Activated CD8-positive, alpha-beta memory T cell treated with anti-CD3 and anti-CD28 coated beads for 4 hours (primary cell): ENCODE results near the gene ZFAND3.

Experiments used
- DNase-seq, 2 donors: peaks; one replicate each; pipeline ENCODE4 v3.0.0-alpha.2; 2020; ENCODE audit warnings: low read depth in 2 of 2

ZFAND3 gene

GRCh38 chr6:38134704-38135088 is 315.2 kb downstream of the ZFAND3 start:
- DNase-seq = no peak

DNA sequence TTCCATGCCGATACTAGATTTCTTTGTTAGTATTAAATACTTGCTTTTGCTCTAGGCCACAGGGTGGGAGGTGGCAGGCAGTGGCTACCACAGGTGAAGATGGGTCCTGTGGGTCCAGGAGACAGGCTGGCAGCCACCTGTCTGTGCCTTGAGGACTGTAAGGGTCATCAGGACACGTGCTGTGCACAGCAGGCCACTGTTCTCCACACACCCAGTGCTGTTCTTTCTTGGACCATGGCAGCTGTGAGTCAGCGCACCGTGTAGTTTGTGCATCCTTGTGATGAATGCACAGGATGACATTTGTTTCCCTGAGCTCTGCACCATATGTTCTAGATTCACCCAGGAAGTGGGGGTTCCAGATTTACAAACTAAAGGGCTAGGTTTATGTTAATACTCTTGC is 317.0 kb downstream of the ZFAND3 start:
- no peak for DNase-seq

- DNase-seq = no peak
These were observed 318.2 kb downstream of the ZFAND3 start for GRCh38 chr6:38137608-38138265.

DNA sequence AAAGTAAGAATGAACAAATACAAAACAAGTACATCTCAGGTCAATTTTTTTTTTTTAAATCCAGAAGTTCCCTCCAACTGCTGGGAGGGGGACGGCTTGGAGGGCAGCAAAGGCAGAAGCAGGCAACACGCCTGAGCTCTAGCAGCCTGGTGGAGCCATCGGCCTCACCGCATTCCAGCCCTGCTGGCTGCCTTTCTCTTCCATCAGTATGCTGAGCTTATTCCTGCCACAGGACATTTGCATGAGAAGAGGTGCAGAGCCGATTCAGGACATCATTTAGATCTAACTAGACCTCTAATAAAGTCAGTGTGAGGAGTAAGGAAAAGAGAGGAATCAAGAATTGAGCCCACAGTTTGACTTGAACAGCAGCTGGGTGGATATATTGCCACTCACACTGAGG is 318.8 kb downstream of the ZFAND3 start:
- no peak for DNase-seq

DNA sequence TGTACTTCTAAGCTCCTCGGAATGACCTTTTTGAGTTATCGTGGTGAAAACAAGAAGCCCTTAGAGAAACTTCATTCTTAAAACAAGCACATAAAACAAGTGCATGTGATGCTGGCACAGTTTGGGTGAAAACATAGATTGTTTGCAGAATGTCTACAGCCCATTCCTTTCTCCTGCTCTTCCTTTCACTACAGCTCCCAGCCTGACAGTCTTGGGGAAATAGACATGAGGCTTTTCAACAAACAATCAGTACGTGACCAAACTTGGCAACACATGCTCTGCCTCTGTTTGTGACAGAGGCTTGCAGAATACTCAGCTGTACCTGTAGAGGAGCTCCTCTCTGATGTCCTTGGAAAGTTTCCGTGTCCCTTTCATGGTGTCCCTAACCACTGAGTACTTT is 321.6 kb downstream of the ZFAND3 start:
- no peak for DNase-seq

DNA sequence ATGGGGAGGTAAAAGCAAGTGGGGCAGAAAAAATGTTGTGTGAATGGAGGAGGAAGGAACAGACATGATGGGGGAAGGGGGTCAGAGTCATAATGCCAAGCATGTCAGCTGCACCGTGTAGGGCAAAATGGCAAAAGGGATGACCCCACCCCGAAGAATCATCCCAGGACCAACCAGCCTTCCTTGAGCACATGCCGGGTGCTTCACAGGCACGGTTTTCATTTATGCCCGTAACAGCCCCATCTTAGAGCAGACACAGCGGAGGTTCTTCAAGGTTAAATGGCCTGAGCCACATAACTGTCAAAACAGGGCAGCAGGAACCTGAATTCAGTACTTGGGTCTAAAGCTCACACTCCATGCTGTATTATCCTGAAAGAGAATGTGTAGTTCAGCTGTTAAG is 322.2 kb downstream of the ZFAND3 start:
- no peak for DNase-seq

DNA sequence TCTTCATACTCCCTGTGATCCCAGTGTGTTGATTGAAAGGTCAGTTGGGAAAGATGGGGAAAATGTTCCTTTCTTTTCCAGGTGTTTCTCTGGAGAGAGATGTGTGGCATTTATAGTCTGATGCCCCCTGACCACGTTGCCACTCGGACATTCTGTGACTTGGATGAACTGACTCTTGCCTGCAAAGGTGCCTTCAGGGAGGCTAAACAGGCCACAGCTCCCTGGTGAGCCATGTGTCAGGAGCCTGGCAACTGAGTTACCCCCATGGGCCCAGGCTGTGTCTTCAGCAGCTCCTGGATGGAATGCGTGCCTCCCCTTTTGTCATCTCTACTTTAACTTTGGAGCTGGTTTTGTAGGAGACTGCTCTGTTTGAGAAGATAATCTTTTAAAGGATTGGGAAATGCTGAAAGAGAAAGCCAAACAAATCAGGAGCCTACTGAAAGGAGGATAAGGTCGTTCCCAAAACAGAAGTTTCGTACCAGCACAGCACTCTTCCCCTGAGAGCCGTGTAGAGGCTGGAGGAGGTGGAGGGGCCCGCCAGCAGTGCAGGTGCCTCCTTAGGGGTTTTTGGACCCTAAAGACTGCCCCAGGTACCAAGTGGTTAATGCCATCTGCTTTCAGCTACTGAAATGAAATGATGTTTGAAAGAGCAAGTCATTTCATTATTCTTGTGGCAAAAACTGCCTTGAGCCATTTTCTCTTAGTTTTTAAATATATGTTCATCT is 322.8 kb downstream of the ZFAND3 start:
- DNase-seq = no peak

GRCh38 chr6:38143191-38144150 is 323.9 kb downstream of the ZFAND3 start:
- DNase-seq = no peak

DNA sequence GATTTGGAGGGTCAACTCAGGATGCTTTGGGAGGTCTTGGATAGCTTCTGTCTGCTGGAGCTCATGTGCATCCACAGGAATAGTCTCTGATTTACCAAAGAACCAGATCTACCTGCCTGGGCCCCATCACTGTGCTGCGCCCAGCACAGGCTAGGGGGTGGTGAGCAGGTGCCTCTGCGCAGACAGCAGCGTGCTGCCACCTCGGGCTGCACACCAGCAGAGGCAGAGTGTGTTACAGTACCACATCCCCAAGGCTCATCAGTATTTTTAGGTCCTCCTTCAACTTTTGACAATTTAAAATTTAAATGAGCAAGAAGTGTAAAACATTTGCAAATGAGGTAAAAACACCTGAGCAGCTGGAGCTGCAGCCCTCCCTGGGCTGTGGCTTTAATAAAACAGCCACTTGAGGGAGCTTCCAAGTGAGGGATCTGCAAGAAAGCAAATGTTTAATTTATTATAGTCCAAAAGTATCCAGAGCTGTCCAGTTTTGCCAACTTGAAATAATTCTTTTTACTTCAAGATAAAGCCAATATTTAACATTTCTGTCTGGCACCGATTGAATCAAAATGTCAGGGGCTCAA is 324.9 kb downstream of the ZFAND3 start:
- no peak for DNase-seq

DNA sequence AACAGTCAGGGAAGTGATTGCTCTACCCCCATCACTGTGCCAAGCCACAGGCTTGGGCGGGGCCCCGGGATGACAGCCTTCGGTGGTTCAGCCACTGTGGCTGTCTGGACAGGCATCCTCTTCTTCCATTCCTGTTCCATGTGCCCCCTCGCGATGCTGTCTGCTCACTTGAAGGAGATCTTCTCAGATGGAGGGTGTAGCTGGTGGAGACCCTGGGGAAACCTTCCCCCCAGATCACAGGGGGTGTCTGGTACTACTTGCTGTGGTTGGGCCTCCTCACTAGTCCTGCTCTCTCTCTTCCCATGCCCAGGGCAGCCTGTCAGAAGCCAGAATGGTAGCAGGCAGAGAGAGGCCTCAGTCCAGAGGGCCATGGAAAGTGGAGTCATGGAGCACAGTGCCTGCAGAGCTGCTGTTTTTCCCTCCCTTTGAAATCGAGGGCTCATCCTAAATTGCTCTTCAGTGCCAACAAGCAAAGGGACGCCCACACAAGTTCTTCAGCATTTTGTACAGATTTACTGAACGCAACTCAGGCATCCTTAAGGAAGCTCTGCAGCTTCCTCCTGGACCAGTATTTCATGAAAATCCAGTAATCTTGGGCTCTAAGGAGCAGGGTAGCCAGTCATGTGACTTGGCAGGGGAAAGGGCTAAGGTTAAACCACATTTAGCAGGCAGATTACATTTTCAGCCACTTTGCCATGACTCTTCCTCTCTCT is 326.6 kb downstream of the ZFAND3 start:
- DNase-seq = no peak

DNA sequence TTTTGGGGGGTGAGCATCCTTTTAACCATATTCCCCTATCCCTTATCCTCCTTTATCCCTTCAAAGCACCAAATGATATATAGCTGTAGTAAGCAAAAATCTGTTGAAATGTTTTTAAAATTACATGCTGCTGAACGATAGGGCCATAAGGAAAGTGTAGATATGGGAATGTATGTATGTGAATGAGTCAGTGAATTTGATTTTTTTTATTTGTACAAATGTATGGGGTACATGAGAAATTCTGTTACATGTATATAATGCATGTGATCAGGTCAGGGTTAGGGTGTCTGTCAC is 327.2 kb downstream of the ZFAND3 start:
- DNase-seq = no peak

- no peak for DNase-seq
These were observed 329.1 kb downstream of the ZFAND3 start for GRCh38 chr6:38148606-38149005.

GRCh38 chr6:38149531-38149930 is 330.0 kb downstream of the ZFAND3 start:
- no peak for DNase-seq

GRCh38 chr6:38150021-38150420 is 330.5 kb downstream of the ZFAND3 start:
- no peak for DNase-seq

- no peak for DNase-seq
These were observed 331.3 kb downstream of the ZFAND3 start for GRCh38 chr6:38150681-38151296.

GRCh38 chr6:38151580-38152500 is 332.3 kb downstream of the ZFAND3 start:
- no peak for DNase-seq

- DNase-seq = no peak
These were observed 333.1 kb downstream of the ZFAND3 start for GRCh38 chr6:38152620-38153019.

DNA sequence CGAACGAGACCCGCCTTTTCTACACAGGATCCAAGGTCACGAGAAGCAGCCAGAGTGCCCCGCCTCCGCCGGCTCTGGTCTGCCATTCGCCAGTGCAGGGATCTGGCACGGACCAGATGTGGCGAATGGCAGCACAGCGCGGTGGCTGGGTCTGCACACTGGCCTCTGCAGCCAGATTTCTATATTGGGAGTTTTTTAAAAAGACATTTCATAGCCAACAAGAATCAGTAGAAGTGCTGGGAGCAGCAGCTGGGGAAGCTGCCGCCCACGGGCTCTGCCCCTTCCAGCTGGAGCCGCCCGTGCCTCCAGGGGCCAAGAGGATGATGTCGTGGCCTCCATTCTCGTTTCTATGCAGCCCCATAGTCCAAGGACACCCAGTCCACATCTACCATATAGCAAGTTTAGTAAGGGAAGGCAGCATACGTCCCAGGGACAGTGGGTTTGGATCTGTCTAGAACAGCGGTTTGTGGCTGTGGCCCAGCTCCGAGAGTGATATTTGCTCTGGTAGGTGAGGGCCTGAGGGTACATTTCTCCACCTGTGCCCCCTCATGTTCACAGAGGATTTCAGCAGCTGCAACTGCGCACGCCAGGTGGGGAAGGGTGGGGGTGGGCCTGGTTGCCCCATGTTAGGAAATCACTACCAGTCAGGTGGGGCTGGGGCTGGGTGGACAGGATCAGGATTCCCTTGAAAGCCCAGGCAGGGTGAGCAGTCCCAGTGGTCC is 333.7 kb downstream of the ZFAND3 start:
- DNase-seq = no peak

DNA sequence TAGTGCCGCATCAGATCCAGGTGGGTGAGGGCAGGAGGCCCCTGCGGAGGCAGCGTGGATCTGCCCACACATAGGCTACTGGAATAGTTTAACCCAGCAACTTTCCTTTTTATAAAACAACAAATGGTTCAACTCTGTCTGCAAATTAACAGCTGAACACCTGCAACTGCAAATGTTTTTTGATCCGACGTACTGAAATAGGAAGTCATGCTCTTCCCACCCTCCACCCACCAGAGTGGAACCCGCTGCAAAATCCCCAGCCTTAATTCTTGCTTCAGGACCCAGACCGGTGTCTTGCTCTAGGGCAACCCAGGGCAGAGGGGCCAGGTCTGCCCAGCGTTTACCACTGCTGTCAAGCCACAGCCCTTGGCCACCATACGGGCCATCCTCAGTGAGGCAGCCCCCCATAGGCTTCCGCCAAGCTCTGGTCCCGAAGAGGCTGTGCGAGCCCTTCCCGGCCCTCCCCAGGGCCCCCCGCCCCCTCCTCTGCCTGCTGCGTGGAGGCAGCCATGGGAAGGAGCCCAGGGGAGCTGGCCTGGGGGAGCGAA is 334.3 kb downstream of the ZFAND3 start:
- DNase-seq = no peak
